Measurements from ENCODE around the gene KHDC1.
"Not testable (repeated sequence)": the region's sequence is repeated elsewhere in the genome, so short reads cannot be mapped to it uniquely, and the experiment has no call there.

- TF ChIP-seq CTCF, POLR2A (IDR thresholded peaks at IDR 0.05): not testable (repeated sequence)
Measured at GRCh38 chr6:73254323-73254722, 8.7 kb downstream of the KHDC1 start.

Measured in esophagus squamous epithelium (tissue), 4 donors.